K562 (cell line): Measurements from ENCODE around the gene HIVEP3.

Experiments used
- BRD4 ChIP-seq: fragments of 200-600 bp; sonication (generic); IDR thresholded peaks from 2 replicates; pipeline ENCODE4 v1.6.1; 2017; ENCODE audit warnings: inconsistent platforms
- CTCF ChIP-seq, 3 experiments: IDR thresholded peaks in 2 of 3; conservative IDR thresholded peaks in 1 of 3; 2 replicates each; pipeline ENCODE4 v1.5.1; 2011 to 2012; ENCODE audit warnings: low read length in 3 of 3, mild to moderate bottlenecking in 3 of 3, control low read depth in 2 of 3, improper control_type of control experiment in 1 of 3, inconsistent platforms in 1 of 3, low read depth in 1 of 3, mixed read lengths in 1 of 3, moderate library complexity in 1 of 3; ENCODE audit not compliant: insufficient read depth in 2 of 3
- ESRRA ChIP-seq: fragments of 450-650 bp; IDR thresholded peaks from 2 replicates; pipeline ENCODE4 v1.6.1; 2014; ENCODE audit warnings: low read depth, mild to moderate bottlenecking, moderate library complexity, borderline replicate concordance
- EZH2 ChIP-seq: IDR thresholded peaks from 2 replicates; pipeline ENCODE4 v1.6.1; 2012; ENCODE audit warnings: low read depth, mild to moderate bottlenecking, inconsistent platforms, low read length, borderline replicate concordance
- HINFP ChIP-seq: fragments of 450-650 bp; conservative IDR thresholded peaks from 2 replicates; pipeline ENCODE4 v1.6.1; 2016; ENCODE audit warnings: missing genetic modification characterization, low read depth, mild to moderate bottlenecking, control low read depth, missing compliant biosample characterization
- NRF1 ChIP-seq, 2 experiments: fragments of 450-650 bp; IDR thresholded peaks in 1 of 2; conservative IDR thresholded peaks in 1 of 2; 2 replicates each; pipeline ENCODE4 v1.6.1; 2014; ENCODE audit warnings: mild to moderate bottlenecking in 2 of 2
- POLR2A ChIP-seq: fragments of 450-650 bp; conservative IDR thresholded peaks from 2 replicates; pipeline ENCODE4 v1.6.1; 2016
- PRDM10 ChIP-seq: fragments of 450-650 bp; IDR thresholded peaks from 2 replicates; pipeline ENCODE4 v1.6.1; 2018; ENCODE audit not compliant: partially characterized antibody
- SRF ChIP-seq, 2 experiments: fragments of 250-450, 450-650 bp in 1 of 2; sonication (Bioruptor Pico) in 1 of 2; sonication (generic) in 1 of 2; formaldehyde crosslinking; IDR thresholded peaks; 2 replicates each; pipeline versions ENCODE4 v1.5.0 to v1.5.1; 2020 to 2022; ENCODE audit warnings: mild to moderate bottlenecking in 1 of 2, missing genetic modification reagents in 1 of 2
- TEAD4 ChIP-seq, 2 experiments: sonication (generic) in 1 of 2; formaldehyde crosslinking in 1 of 2; IDR thresholded peaks; 2 replicates each; pipeline versions ENCODE4 v1.6.1 to v1.8.0; 2012 to 2022; ENCODE audit warnings: borderline replicate concordance in 1 of 2, inconsistent platforms in 1 of 2, low read length in 1 of 2, mild to moderate bottlenecking in 1 of 2, missing genetic modification reagents in 1 of 2
- TFE3 ChIP-seq: fragments of 450-650 bp; formaldehyde crosslinking; IDR thresholded peaks from 2 replicates; pipeline ENCODE4 v1.4.0; 2020; ENCODE audit warnings: mild to moderate bottlenecking, mixed read lengths
- ZBTB40 ChIP-seq, 2 experiments: fragments of 450-650 bp in 1 of 2; sonication (generic) in 1 of 2; formaldehyde crosslinking in 1 of 2; IDR thresholded peaks; 2 replicates each; pipeline versions ENCODE4 v1.7.1 to v1.9.0; 2016 to 2022; ENCODE audit warnings: inconsistent platforms in 1 of 2, mild to moderate bottlenecking in 1 of 2, missing genetic modification reagents in 1 of 2
- ZC3H4 ChIP-seq: sonication (generic); formaldehyde crosslinking; IDR thresholded peaks from 2 replicates; pipeline ENCODE4 v1.9.0; 2021; ENCODE audit warnings: missing genetic modification reagents, borderline replicate concordance
- ZNF3 ChIP-seq: fragments of 250-450 bp; sonication (Bioruptor Pico); IDR thresholded peaks from 2 replicates; pipeline ENCODE4 v1.5.0; 2021; ENCODE audit warnings: mild to moderate bottlenecking, moderate library complexity

- no peak for TF ChIP-seq SRF (CRISPR knock-in tag; IDR thresholded peaks at IDR 0.05)
- no peak for TF ChIP-seq PRDM10
- TF ChIP-seq EZH2, result no peak
- no peak for TF ChIP-seq HINFP (tag)
- TF ChIP-seq ESRRA, result no peak
- no peak for TF ChIP-seq BRD4
- no peak for TF ChIP-seq CTCF (IDR thresholded peaks at IDR 0.05 in 2 of 3, conservative IDR thresholded peaks at IDR 0.05 in 1 of 3; ENCODE audit: insufficient read depth in 2 of 3, low read depth in 1 of 3, low read length in 3 of 3)
- TF ChIP-seq ZBTB40 (IDR thresholded peaks at IDR 0.05), result no peak
- TF ChIP-seq ZBTB40 (CRISPR knock-in tag; IDR thresholded peaks at IDR 0.05), result no peak
- TF ChIP-seq TFE3 (CRISPR knock-in tag), result no peak
- TF ChIP-seq NRF1 (conservative IDR thresholded peaks at IDR 0.05 in 1 of 2, IDR thresholded peaks at IDR 0.05 in 1 of 2), result no peak
- no peak for TF ChIP-seq TEAD4 (IDR thresholded peaks at IDR 0.05; ENCODE audit: low read length)
- no peak for TF ChIP-seq TEAD4 (CRISPR knock-in tag; IDR thresholded peaks at IDR 0.05; ENCODE audit: borderline replicate concordance)
- no peak for TF ChIP-seq ZC3H4
- no peak for TF ChIP-seq POLR2A
- no peak for TF ChIP-seq ZNF3
These were observed 393.7 kb downstream of the HIVEP3 start for GRCh38 chr1:41524676-41525675.
